Activated CD8-positive, alpha-beta memory T cell treated with anti-CD3 and anti-CD28 coated beads, Interleukin-2, amount 50 U/mL, for 48 hours (primary cell): Measurements from ENCODE around the gene CSRNP3.

Experiments used
- DNase-seq: peaks from one replicate; pipeline ENCODE4 v3.0.0-alpha.2; 2020

The CSRNP3 gene

DNA sequence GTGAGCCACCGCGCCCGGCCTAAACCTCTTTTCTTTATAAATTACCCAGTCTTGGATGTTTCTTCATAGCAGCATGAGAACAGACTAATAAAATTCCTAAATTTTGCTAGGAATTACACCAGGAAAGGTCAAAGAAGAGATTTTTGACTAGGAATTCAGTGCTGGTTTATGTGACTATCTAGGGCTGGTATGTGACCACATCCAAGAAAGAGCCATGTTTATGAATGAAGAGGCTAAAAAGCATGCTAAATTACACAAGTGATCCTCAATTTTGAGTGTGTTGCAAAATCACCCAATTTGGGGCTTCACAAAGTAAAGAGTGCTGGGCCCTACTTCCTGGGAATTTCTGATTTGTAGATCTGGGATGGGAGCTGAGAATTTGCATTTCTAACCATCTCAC is 123.6 kb downstream of the CSRNP3 start:
- DNase-seq, result no peak

DNA sequence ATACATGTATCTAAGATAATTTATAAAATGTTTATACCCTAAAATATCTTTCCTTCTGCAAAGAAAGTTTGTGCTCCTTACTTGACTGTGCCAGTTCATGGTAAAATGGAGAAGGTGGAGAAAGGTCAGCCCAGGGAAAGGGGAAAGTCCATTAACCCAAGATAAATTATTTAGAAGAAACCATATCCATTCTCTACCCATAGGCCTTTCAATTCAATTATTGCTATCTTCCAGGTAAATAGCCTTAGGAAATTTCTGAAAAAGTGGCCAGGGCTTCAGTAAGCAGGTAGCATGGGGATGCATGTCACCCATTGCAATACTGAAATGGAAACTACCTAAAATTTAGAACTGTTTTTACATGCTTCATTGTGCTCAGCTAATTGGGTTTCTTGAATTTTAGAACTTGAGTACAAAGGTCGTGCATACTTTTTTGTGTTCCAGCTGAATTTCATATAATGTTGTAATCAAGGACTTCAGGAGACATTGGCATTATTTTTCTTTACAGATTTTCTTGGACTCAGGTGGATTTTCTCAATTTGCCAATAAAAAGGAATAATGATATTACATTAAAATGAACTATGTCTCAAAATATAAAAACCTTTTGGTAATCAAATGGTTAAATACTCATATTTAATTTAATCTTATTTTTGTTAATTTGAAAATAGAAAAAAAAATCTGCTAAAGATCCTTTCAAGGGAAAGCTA is 124.9 kb downstream of the CSRNP3 start:
- no peak for DNase-seq

DNA sequence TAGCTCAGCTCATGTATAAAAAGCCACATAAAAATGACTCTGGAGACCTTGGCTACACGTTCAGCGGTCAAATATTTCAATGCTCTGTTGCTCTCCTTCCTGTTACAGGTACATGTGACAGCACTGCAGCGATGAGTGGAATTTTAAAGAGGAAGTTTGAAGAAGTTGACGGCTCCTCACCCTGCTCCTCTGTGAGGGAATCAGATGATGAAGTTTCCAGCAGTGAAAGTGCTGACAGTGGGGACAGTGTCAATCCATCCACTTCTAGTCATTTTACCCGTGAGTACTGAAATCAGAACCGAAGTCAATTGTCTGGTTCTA is 125.4 kb downstream of the CSRNP3 start:
- DNase-seq, result no peak

DNA sequence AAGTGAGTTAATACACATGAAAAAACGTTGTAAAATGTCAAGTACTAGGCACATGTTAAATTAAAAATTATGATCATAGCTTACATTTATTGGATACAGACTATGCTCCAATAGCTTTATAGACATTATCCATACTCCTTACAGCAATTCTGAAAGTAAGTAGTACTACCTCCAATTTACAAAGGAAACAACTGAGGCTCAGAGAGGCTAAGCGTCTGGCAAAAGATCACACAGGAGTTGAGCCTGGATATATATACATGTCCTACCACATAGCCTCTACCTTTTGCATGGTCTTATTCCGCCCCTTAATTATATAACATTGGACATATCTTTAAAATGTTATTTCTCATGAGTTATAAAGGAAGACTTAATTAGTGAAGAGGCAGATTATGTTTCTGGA is 127.3 kb downstream of the CSRNP3 start:
- DNase-seq, result no peak

DNA sequence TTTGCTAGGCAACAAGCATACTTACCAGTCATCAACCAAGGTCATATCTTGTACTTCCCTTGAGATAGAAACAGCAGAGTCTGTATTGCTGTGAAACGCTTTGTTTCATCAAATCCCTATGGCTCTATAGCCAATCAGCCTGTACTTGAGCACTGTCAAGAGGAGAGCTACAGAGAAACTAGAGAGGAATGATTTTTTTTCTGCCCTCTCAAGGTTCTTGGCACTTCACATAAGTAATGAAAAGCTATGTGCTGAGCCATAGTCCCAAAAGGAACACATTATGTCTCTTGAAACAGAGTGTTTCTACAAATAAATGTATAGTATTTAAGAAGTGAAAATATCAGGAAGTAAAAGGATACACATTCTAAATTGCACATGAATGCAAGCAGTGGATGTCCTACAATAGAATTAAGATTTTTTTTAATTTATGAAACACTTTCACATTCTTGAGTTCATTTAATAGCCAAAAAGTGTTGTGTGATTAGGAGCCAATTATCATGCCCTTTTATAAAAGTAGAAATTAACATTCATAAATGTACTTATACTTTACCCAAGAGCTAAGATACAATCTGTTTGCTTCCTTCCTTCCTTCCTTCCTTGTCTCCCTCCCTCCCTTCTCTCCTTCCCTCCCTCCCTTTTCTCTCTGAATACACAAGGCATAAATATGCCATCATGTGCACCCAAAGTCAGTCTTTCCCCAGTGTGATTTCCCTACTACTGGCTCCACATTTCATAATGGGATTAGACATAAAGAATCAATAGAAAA is 131.8 kb downstream of the CSRNP3 start:
- no peak for DNase-seq

DNA sequence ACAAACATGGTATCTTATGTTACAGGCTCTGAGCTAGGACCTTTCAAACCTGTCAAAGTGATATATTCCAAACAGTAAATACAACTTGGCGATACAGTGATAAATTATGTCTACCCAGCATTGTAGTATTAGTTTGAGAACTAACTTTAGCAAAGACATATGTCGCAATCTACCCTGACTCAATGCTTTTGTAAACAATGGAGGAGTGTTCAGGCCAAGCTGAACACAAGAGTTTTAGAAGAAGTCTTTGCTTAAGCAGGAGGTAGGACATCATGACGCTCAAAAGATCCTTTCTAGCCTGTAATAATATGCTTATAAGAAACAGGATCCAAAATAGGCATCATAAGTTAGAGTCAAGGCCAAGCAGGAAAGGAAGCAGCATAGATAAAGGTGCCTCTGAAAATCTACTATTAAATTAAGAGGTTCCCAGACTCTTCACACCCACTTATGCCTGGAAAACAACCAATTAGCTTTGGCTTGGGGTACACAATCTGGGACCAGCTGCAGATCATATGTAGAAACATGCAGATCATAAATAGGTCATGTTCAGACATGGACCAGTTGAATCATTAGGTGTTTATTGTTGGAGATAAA is 132.5 kb downstream of the CSRNP3 start:
- DNase-seq, result no peak

DNA sequence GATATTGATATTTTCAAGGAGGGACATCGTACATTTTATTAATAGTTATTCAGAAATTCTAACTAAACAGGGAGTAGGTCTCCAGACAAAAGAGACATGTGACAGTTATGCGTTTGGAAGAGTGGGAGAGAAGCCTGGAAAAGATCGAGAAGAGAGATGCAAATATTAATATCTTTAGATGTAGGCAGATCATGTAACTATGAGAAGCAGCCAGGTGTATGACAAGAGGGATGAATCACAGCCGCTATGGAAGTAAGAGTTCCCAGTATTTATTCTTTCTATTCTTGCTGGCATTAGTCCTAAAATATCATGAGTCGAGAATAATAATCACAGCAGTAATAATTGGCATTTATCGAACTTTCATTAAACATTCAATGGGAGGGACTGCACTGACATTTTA is 140.2 kb downstream of the CSRNP3 start:
- no peak for DNase-seq

DNA sequence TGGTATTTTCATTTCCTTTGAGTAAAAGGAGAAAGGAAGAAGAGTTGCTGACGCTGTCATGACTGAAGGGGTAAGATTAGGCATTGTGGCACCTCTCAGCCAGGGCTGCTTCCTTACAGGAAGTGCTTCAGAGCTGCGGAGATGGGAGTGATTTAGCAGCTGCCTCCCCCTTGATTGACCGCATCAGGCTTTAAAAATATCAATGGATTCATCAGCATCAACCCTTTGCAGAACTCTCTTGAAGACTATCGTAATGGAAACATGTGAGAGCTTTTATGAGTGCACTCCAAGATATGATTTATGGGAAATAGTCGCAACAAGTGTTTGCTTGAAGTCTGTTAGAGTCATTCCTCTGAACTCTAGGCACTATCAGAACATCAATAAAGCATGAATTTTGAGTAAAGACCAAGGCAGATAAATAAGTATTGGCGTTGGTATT is 141.1 kb downstream of the CSRNP3 start:
- no peak for DNase-seq

DNA sequence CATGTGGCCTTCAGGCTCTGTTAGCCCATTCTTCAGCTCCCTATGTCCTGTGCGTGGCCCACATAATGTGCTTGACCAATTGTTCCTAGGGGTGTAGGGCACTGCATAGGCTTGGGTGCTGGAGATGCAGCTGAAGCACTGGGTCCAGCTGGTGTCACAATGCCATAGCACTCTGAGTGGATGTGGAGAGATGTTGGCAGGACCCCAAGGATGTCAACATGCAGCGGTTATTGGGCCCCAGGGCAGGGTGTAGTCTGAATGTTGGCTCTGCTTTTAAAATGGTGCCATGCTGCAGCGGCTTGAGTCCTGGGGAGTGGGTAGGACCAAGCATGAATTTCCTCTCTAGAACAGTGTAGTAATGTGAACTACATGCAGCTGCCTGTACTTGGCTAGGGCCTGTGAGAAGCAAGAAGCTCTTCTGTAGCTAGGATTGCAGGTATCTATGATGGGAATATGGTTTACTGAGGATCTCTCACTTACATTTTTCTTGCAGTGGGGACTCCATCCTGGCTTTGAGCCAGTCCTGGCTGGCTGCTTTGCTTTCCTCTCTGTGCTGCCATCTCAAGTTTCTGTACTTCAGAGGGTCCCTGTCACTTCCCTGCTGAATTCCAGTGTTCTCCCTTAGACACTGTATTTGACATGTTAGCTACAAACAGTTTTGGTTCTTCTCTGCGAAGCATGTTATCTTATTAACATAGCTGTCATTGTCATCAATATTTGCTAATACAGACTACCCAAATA is 148.4 kb downstream of the CSRNP3 start:
- no peak for DNase-seq

DNA sequence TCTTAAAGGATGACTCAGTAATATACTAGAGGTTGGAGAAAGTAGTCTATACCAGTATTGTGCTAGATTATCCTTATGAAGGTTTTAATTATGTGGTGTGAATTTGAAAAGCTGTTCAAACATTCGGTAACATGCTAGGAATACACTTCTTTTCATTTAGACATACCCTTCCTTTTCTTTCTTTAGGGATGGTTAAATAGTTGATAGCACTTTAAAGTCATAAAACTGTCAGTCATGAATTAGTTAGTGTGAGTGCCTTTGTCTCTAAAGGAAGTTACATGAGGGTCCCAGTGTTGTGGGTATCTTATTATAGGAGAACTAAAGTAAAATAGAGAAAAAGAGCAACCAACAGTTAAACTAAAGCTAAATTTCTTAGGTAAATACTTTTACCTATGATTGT is 149.3 kb downstream of the CSRNP3 start:
- DNase-seq, result no peak

DNA sequence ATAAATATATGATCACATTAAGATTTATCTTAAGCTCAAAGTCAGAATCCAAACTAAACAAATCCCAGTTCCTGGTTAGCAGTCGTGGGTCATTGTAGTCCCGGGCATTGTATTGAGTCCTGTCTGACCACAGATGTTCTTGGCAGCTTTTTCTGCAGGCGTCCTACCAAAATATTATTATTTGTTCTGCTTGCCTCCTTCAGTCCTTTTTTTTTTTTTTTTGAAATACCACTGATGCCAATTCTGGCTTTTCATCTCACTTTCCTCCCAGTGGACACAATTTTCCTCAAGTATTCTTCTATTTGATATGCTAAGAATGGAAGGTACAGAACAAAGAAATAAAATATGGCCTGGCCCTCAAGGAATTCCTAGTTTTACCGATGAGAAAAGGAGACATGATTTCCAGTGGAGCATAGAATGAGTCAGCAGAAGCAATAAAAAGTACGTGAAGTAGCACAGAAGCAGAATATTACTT is 151.6 kb downstream of the CSRNP3 start:
- no peak for DNase-seq

DNA sequence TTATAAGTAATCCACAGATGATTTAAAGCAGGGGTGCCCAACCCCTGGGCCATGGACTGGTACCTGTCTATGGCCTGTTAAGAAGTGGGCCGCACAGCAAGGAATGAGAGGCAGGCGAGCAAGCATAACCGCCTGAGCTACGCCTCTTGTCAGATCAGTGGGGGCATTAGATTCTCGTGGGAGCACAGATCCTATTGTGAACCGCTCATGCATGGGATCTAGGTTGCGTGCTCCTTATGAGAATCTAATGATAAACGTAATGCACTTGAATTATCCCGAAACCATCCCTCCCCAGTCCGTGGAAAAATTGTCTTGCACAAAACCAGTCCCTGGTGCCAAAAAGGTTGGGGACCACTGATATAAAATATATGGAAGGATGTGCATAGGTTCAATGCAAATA is 153.7 kb downstream of the CSRNP3 start:
- no peak for DNase-seq

DNA sequence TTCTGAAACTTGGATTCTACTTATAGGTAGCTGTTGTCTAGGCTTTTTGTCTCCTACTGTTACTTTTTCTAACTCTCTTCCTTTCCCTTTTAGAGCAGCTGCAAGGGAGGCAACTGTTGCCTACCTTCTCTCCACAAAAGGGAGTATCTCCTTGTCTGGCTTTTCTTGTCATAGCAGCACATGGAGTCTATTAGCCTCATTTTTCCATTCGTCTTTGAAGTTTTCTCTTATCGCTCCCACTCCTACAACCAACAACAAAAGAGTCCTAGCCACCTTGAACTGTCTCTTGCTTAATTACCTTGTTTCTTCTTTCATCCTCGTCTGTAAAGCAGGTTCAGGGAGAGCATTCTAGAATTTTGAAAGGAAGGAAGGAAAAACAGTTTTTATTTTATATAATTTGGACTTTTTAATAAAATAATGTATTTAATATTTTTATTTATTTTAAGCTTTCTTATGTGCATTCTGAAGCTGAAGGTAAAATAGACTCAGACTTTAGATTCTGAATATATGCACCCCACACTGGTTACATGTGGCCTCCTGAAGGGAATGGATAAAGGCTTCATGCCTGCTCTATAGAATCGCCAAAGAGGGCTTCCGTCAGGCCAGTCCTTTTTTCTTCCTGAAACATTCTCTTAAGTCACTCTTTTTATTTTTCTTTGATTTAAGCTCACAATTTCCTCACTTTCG is 154.4 kb downstream of the CSRNP3 start:
- no peak for DNase-seq

DNA sequence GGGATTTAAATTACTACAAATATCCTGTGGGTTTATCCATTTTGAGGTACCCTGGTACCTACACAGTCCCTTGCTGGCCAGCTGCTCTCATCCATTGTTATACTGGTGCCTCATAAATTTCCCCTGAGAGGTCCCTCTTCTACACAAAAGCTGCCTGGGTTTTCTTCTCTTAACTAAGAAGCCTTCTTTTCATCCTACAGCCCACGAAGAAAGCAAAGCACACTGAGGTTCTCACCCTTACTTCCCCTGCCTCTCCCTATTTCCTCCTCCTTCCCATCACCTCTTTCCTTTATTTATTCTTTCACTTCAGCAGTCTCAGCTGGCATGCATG is 154.9 kb downstream of the CSRNP3 start:
- DNase-seq, result no peak

DNA sequence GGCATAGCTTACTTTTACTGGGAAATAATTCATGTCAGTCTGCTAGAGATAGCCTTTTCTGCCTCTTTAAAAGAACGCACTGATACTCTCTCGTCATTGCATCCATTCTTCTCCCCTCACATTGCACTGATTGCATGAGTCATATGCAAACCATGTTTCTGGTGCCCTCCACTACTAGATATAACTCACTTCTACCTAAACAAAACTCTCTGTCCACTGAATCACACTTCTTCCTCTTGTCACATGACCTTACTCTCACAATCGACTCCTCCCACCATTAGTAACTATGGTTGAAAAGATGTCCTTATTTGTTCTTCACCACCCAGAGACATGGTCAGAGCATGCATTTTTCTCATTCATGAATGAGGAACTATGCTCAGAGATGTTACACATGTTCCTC is 158.0 kb downstream of the CSRNP3 start:
- DNase-seq, result no peak

DNA sequence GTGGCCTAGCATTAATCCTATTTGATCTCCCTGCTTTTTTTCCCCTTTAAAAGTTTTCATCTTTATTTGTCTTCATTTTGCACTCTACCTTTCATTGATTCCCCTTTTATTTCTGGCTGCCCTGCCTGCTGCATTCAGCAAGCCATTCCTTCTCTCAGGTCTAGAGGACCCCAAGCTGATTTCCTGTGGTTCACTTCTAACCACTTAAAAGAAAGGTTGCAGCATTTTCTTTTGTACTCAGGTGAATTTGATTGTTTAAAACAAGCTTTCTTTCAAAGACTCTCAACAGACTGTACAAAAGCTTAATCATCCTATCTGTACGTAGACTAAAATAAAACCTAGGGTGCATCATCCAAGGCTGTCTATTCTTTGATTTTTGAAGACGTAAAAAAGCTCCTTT is 160.3 kb downstream of the CSRNP3 start:
- DNase-seq, result no peak

DNA sequence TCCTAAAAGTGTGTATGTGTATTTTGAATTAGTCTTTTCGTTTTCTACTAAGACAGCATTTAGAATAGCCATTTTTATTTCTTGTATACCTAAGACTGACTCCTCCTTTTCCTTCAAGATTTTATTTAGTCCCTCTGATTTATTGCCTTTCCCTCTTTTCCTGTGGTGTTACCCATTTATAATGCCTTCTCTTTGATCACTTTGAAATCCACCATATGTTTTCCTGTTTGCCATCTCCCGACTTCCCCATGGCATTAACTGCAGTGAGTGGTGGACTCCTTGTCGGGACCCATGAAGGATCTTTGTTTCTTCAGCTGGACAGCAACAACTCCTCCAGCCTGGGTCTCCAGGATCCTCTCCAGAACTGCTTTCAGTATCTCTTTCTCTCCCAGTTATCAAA is 160.7 kb downstream of the CSRNP3 start:
- DNase-seq, result no peak

DNA sequence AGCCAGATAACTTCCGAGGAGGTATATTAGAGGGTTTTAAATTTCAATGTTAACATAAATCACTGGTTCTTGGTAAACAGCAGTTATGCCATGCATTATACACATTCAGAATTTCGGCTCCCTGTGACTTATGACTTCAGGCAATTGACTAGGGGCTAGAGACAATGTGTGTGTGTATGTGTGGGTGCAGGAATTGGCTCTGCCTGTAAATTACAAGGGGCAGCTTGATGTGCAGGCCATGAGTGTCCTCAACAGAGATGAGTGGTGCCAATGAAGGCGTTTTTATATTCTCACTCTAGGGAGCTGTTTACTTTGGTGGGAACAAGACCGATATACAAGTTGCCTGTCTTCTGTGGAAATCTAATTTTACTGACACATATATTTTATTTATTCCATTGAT is 161.6 kb downstream of the CSRNP3 start:
- DNase-seq, result no peak

DNA sequence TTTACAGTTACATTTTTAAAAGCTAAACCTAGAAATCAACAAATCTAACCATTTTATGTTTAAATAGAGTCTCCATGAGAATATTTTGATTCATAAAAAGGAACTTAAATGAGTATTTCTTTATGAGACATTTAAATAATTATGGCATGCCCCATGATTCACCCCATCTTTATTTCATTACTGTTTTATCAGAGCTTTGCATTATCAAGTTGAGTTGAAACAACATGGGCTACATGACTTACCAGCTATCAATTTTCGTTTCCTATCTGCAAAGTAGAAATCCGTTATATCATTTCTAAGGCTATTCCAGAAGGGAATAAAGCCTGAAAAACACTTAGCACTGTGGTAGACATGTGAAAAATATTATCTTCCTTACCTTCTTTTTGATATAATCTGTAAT is 163.1 kb downstream of the CSRNP3 start:
- DNase-seq, result no peak

DNA sequence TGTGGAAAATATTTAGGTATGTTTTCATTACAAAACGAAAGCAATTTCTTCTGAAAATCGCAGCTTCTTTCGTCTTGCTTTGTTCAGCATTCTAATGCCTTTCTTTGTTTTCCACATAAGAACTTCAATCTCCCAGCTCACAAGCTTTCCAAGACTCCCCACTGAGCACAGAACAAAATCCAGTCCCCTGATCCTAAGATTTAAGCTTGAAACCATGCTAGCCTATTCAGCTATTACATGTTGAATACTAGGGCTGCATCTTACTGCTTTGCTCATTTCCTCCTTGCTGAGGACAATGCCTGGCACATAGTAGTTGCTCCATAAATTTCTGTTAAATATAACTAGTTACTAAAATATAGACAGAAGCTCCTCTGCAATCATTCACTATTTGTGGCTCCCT is 163.9 kb downstream of the CSRNP3 start:
- no peak for DNase-seq

DNA sequence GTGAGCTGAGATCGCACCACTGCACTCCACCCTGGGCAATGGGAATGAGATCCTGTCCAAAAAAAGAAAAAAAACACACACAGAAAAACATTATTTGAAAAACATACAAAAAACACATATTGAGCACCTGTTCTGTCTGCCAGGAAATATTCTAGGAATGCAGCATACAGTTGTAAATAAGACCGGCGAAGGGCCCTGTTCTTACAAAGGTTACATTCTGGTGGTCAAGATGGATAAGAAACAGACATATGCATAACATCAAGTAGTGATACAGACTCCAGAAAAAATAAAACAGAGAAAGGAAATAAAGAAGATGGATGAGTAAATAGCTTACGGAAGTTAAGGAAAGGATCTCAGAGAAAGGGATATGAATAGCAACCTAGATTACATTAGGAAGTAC is 164.8 kb downstream of the CSRNP3 start:
- no peak for DNase-seq

DNA sequence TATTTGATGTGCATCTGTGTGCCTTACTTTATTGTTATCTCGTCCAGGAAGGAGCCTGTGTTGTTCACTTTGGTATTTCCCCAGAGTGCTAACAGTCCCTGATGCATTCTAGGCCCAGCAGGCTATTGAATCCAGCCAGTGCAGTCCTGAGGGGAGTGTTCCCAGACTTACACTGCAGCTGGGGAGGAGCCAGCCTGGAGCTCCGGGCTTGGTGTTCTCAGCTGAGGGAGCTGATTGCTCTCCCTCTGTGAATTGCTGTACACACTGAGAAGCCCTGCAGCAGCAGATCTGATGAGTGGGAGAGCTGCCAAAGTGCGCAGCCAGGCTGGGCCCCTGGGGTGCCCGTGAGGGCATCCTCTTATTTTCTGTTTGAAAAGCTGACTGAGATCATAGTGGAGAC is 165.4 kb downstream of the CSRNP3 start:
- DNase-seq, result no peak

DNA sequence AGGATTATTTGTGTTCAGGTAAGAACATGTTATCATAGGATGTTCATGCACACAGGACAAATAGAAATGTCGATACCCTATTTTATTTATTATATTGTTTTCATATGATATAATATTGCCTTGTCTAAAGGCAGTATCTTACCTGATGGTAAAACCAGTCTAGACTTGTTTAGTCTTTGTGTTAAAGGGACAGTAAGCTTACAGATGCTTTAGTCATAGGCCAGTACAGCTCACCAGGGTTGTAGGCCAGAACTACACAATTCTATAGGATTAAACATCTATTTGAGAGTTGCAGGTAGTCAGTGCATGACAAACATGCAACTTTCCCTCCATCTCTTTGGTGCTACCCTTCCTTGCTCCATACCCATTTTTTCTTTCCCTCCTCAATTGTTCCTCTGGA is 166.0 kb downstream of the CSRNP3 start:
- DNase-seq, result no peak
